WI38 (cell line): ENCODE results near the gene ABI3.

ENCODE experiments used
- H3K4me3 ChIP-seq: 2 replicates; pipeline ENCODE4 v1.5.1; 2011; ENCODE audit warnings: low read depth, mild to moderate bottlenecking, control low read depth, low read length
- CTCF ChIP-seq: IDR thresholded peaks from 2 replicates; pipeline ENCODE4 v1.5.1; 2012; ENCODE audit warnings: low read depth, mild to moderate bottlenecking, control low read depth, low read length

Gene ABI3

DNA sequence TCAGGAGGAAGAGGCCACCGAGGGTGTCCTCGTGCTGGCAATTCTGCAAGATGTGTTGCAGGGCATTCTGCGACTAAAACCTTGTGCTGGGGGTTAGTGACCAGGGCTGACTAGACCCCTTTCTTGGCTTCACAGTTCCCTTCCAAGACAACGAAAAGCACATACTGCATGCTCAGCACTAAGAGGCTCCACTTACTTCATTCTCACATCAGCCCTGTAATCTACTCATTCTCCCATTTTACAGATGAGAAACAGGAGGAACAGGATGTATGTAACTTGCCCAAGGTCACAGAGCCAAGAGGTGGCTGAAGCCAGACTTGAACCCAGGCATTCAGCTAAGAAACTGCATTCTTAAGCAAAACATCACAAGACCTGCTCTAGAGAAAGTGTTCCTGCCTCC is 25.4 kb downstream of the ABI3 start:
- TF ChIP-seq CTCF, result no peak
- H3K4me3 ChIP-seq, result no peak overlapping the region

- TF ChIP-seq CTCF, result no peak
- H3K4me3 ChIP-seq, result no peak overlapping the region
Observed at GRCh38 chr17:49239963-49240362, 29.5 kb downstream of the ABI3 start.

- no peak overlapping the region for H3K4me3 ChIP-seq
- TF ChIP-seq CTCF, result no peak
Observed at GRCh38 chr17:49240619-49241018, 30.1 kb downstream of the ABI3 start.

DNA sequence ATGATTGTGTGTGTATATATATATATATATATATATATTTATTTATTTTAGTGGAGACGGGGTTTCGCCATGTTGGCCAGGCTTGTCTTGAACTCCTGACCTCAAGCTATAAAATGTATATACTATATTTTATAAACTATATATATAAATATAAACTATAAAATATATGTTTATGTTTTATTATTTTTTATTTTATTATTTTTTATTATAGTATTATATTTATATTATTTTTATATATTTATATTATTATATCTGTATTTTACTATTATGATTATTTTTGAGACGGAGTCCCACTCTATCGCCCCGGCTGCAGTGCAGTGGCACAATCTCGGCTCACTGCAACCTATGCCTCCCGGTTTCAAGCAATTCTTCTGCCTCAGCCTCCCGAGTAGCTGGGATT is 30.5 kb downstream of the ABI3 start:
- no peak for TF ChIP-seq CTCF
- H3K4me3 ChIP-seq, result no peak overlapping the region

DNA sequence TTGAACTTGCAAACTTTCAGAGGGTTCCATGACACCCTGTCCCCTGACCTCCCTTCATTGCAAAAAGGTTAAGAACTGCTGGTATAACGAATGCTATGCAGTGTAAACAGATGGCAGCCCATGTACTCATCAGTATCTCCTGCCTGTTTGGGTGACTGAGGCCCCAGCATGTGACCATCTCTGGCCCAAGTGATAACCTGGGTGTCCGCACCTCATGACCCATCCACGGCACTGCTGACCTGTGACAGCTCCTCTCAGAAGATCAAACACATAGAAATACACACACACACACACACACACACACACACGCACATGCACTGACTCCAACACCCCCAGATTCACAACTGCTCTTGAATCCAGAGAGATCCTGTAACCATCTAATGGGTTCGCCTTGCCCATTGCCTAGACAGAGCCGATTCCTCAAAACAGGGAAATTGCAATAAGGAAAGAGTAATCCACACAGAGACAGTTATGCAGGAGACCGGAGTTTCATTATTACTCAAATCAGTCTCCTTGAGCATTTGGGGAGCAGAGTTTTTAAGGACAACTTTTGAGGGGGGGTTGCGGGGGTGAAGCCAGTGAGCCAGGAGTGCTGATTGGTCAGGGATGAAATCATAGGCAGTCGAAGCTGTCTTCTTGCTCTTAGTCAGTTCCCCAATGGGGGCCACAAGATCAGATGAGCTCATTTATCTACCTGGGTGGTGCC is 31.3 kb downstream of the ABI3 start:
- H3K4me3 ChIP-seq, result no peak overlapping the region
- no peak for TF ChIP-seq CTCF

- H3K4me3 ChIP-seq, result no peak overlapping the region
- no peak for TF ChIP-seq CTCF
Observed at GRCh38 chr17:49242813-49243212, 32.3 kb downstream of the ABI3 start.

DNA sequence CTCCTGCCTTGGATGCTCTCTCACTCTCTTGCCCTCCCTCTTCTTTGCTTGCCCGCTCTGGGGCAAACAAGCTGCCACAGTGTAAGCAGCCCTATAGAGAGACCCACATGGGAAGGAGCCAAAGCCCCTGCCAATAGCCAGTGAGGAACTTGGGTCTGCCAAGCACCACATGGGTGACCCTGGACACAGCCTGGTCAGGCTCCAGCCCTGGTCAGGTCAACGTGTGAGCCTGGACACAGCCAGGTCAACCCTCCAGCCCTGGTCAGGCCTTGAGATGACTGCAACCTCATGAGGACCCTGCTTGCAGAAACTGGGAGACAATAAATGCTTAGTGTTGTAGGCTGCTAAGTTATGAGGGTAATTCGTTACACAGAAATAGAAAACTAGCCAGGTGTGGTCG is 34.3 kb downstream of the ABI3 start:
- no peak for TF ChIP-seq CTCF
- H3K4me3 ChIP-seq, result no peak overlapping the region
